RWPE1 (cell line): ENCODE measurements around the gene CLASRP.

Source experiments
- CTCF ChIA-PET: fragments of 350-600 bp; sonication (Branson Sonifier 250); formaldehyde crosslinking; extraction: SDS; loops from one replicate; lab custom pipeline; 2021; lab: Yijun Ruan, JAX
- POLR2A ChIA-PET: fragments of 400-600 bp; formaldehyde crosslinking; extraction: SDS; loops from one replicate; lab custom pipeline; 2020; ENCODE audit warnings: antibody characterized with exemption; ENCODE audit not compliant: low non-redundant PET; lab: Yijun Ruan, JAX
- DNase-seq: peaks from one replicate; pipeline ENCODE4 v3.0.0; 2012; ENCODE audit warnings: low spot score
- H3K27ac ChIP-seq: fragments of 450-650 bp; 2 replicates; pipeline ENCODE4 v1.5.1; 2017
- TF ChIP-seq, protein P1 (sequence below): fragments of 450-650 bp; conservative IDR thresholded peaks from 2 replicates; pipeline ENCODE4 v1.5.1; 2017; ENCODE audit warnings: low read depth, mild to moderate bottlenecking

Gene CLASRP

DNA sequence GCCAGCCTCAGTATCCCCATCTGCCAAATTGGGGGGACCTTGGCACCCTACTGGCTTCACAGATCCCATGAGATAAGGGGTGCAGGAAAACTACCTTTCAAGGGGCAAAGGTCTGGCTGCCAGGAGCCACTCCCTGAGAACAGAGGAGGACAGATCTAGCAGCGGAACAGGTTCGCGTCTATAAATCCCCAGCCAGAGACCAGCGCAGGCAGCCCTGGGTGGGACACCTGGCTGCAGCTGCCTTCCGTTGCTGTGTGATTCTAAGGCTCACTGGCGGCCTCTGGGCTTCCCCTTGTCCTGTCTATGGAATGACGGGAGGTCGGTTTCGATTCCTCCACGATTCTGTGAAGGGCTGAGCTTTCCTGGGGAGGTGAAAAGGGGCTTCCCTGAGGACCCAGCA, 30.3 kb upstream of the CLASRP start:
- no peak overlapping the region for H3K27ac ChIP-seq
- no peak for DNase-seq
- CTCF ChIA-PET, result no interaction called here
- POLR2A ChIA-PET, result no interaction called here
- TF ChIP-seq, protein P1, sequence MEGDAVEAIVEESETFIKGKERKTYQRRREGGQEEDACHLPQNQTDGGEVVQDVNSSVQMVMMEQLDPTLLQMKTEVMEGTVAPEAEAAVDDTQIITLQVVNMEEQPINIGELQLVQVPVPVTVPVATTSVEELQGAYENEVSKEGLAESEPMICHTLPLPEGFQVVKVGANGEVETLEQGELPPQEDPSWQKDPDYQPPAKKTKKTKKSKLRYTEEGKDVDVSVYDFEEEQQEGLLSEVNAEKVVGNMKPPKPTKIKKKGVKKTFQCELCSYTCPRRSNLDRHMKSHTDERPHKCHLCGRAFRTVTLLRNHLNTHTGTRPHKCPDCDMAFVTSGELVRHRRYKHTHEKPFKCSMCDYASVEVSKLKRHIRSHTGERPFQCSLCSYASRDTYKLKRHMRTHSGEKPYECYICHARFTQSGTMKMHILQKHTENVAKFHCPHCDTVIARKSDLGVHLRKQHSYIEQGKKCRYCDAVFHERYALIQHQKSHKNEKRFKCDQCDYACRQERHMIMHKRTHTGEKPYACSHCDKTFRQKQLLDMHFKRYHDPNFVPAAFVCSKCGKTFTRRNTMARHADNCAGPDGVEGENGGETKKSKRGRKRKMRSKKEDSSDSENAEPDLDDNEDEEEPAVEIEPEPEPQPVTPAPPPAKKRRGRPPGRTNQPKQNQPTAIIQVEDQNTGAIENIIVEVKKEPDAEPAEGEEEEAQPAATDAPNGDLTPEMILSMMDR, result no peak

DNA sequence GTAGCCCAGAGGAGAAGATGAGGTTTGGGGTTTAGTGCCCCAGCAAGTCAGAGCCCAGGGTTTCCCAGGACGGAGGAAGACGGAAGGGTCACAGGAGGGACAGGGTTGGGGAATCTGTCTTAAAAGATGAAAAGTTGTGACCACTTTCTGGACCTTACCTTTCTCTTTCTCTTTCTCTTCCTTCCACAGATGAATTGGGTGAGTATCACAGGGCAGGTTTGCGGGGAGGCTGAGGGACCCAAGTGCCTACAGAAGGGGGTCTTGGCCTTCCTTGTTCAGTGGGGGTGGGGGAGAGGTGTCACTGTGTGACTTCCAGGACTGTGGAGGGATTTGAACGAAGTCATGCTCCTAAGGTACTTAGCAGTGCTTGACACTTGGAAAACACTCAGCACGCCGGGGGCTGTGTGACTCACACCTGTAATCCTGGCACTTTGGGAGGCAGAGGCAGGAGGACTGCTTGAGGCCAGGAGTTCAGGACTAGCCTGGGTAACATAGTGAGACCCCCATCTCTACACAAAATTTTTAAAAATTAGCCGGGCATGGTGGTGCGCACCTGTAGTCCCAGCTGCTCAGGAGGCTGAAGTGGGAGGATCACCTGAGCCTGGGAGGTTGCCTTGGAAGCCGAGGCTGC, 29.1 kb upstream of the CLASRP start:
- DNase-seq, result no peak
- TF ChIP-seq, protein P1, result no peak
- ChIA-PET POLR2A (no interaction called here), CTCF (interaction anchor here (0.7 kb wide), 1 partner anchor 475 kb away, joined by 3 read pairs; no protein-coding TSS in a partner anchor)
- H3K27ac ChIP-seq, result no peak overlapping the region

DNA sequence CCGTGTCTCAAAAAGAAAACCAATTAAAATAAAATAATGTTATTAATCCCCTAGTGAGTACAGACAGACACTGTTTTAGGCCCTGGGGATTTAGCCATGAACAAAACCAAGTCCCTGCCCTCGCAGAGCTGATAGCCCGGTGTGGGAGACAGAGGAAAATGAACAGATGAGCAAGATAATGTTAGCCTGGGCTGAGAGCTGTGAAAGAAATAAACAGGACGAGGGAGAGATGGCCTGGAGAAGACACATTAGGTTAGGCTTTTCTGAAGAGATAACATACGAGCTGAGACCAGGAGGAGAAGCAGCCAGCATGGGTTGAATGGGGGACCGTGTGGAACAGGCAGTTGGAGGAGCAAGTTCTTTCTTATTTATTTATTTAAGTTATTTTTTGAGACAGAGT, 28.5 kb upstream of the CLASRP start:
- no peak overlapping the region for H3K27ac ChIP-seq
- ChIA-PET CTCF (interaction anchor here (0.7 kb wide), 1 partner anchor 475 kb away, joined by 3 read pairs; no protein-coding TSS in a partner anchor), POLR2A (interaction anchor here (0.6 kb wide), 1 partner anchor 29 kb away, joined by 9 read pairs; no protein-coding TSS in a partner anchor)
- TF ChIP-seq, protein P1, result no peak
- DNase-seq, result no peak

DNA sequence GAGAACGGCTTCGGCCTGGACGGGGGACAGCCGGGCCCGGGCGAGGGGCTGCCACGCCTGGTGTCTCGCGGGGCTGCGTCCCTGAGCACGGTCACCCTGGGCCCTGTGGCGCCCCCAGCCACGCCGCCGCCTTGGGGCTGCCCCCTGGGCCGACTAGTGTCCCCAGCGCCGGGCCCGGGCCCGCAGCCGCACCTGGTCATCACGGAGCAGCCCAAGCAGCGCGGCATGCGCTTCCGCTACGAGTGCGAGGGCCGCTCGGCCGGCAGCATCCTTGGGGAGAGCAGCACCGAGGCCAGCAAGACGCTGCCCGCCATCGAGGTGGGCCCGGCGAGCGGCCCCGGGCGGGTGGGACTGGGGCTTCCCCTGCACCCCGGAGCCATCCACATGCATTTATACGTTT, 26.9 kb upstream of the CLASRP start:
- TF ChIP-seq, protein P1, result no peak
- CTCF ChIA-PET, result interaction anchor here (0.7 kb wide), 1 partner anchor 91 kb away, joined by 3 read pairs; no protein-coding TSS in a partner anchor
- no peak for DNase-seq
- POLR2A ChIA-PET, result no interaction called here
- H3K27ac ChIP-seq, result no peak overlapping the region

DNA sequence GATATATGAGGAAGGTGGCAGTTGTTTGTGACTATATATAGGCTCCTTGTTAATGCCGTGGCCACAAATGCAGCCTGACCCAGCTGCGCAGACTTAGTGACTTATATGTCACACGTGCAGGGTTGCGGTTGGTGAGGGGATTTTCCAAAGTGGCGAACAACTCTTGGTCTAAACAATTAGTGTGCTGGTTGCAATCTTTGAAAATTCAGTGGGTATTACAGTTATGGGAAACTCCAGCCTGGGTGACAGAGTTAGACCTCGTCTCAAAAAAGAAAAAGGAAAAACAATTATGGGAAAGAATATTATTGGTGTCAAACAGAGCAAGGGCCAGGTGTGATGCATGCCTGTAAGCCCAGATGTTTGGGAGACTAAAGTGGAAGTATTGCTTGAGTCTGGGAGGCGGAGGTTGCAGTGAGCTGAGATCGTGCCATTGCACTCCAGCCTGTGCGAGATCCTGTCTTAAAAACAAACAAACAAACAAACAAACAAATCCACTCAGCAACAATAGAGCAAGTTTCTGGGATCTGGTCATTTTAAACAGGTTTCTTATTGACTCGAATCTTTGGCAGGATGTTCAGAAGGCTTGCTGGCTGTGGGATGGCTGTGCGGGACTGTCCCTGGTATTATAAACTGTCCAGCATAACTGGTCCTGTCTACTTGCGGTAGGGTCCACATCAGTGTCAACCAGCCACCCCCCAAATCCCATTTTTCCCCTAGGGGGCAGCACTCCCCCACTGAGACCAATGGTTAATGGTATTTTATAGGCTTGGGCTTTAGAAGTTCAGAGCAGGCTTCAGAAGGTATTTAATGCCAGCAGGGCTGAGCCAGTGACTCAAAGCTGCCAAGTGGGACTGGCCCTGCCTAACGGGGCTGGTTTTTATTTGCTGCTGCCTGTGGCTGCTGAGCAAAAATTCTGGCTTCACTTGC, 22.2 kb upstream of the CLASRP start:
- POLR2A ChIA-PET, result no interaction called here
- TF ChIP-seq, protein P1, result peak; percentile 66

DNA sequence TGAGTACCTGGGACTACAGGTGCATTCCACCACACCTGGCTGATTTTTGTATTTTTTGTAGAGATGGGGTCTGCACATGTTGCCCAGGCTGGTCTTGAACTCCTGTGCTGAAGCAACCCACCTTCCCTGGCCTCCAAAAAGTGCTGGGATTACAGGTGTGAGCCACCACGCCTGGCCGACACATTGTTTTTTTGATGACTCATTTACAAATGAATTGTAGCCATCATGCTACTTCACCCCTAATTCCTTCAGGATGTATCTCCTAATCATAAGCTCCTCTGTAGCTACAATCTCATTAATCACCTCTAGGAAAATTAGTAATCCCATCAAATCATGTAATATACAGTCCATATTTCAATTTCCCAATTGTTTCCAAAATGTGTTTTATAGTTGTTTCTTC, 19.7 kb upstream of the CLASRP start:
- CTCF ChIA-PET, result no interaction called here
- TF ChIP-seq, protein P1, result no peak
- no peak overlapping the region for H3K27ac ChIP-seq
- DNase-seq, result no peak
- POLR2A ChIA-PET, result no interaction called here

More for the DNA sequence above, 22.2 kb upstream of the CLASRP start:
- CTCF ChIA-PET, result interaction anchor here (0.5 to 0.8 kb wide), 3 partner anchors 9 to 246 kb away, joined by 3 read pairs; no protein-coding TSS in a partner anchor
- DNase-seq, result peak; percentile 68
- H3K27ac ChIP-seq, result 0 out of 2 replicates have a peak overlapping the region, but pooled peaks have one; percentile 17
